A549 (cell line): ENCODE data around the gene TNK1. TPM values are rescaled to one million over a fixed set of nuclear protein-coding genes. Genes with fewer than 3 reads are reported as not detected.

Experiments used
- ATAC-seq, 2 experiments: fragments of 200-7000 bp in 1 of 2; fragments of >200 bp in 1 of 2; cut with Nextera tagmentation in 1 of 2; cut with Tn5 transposase in 1 of 2; 3 replicates each; pipeline versions ENCODE4 v1.8.0 to v1.9.1; 2018 to 2020; ENCODE audit warnings: mild to moderate bottlenecking in 1 of 2, moderate library complexity in 1 of 2
- CTCF ChIA-PET: fragments of 300-600 bp; sonication (Branson Sonifier 250); formaldehyde crosslinking; extraction: SDS; loops from one replicate; lab custom pipeline; 2021; ENCODE audit warnings: antibody characterized with exemption, inconsistent platforms; lab: Yijun Ruan, JAX
- POLR2A ChIA-PET: fragments of 350-600 bp; formaldehyde crosslinking; extraction: SDS; loops from one replicate; lab custom pipeline; 2021; ENCODE audit warnings: antibody characterized with exemption, inconsistent platforms; lab: Yijun Ruan, JAX
- DNase-seq, 2 experiments: peaks; one replicate each; pipeline versions ENCODE4 v3.0.0 to v3.0.0-alpha.2; 2011 to 2016; ENCODE audit warnings: low read depth in 1 of 2, low spot score in 1 of 2
- FAIRE-seq: peaks from 2 replicates; lab custom pipeline; 2011; peaks lifted over from hg19 to GRCh38; lab: Jason Lieb, UNC
- H3K27ac ChIP-seq, 2 experiments: fragments of >200 bp; sonication (Bioruptor Twin); formaldehyde crosslinking; 3 replicates each; pipeline ENCODE4 v1.5.1; 2016 to 2017
- H3K4me1 ChIP-seq: fragments of >200 bp; sonication (Bioruptor Twin); formaldehyde crosslinking; 3 replicates; pipeline ENCODE4 v1.6.1; 2016
- H3K4me2 ChIP-seq: fragments of >200 bp; sonication (Bioruptor Twin); formaldehyde crosslinking; 3 replicates; pipeline ENCODE4 v1.6.1; 2016
- H3K4me3 ChIP-seq: fragments of >200 bp; sonication (Bioruptor Twin); formaldehyde crosslinking; 3 replicates; pipeline ENCODE4 v1.5.1; 2016
- H3K9me3 ChIP-seq: fragments of >200 bp; sonication (Bioruptor Twin); formaldehyde crosslinking; 3 replicates; pipeline ENCODE4 v1.6.1; 2016
- BCL3 ChIP-seq: fragments of >200 bp; sonication (Bioruptor Twin); formaldehyde crosslinking; IDR thresholded peaks from 3 replicates; pipeline ENCODE4 v1.6.1; 2016
- BHLHE40 ChIP-seq: IDR thresholded peaks from 2 replicates; pipeline ENCODE4 v1.6.1; 2012; ENCODE audit warnings: low read depth, low read length, inconsistent platforms
- CBX2 ChIP-seq: fragments of 200-600 bp; sonication (generic); IDR thresholded peaks from 2 replicates; pipeline ENCODE4 v1.6.1; 2016; ENCODE audit warnings: low read depth, mild to moderate bottlenecking, borderline replicate concordance
- CEBPB ChIP-seq, 2 experiments: fragments of >200 bp in 1 of 2; sonication (Bioruptor Twin) in 1 of 2; formaldehyde crosslinking in 1 of 2; IDR thresholded peaks; 2 replicates each; pipeline ENCODE4 v1.6.1; 2012 to 2016
- EHF ChIP-seq: fragments of 250-450 bp; sonication (Bioruptor Pico); IDR thresholded peaks from 2 replicates; pipeline ENCODE4 v1.5.0; 2020; ENCODE audit warnings: mild to moderate bottlenecking
- EP300 ChIP-seq, 2 experiments: fragments of >200 bp; sonication (Bioruptor Twin); formaldehyde crosslinking; IDR thresholded peaks; 2 replicates in 1 of 2; 3 replicates in 1 of 2; pipeline ENCODE4 v1.6.1; 2016 to 2017
- FOSB ChIP-seq: fragments of 250-450 bp; sonication (Bioruptor Pico); IDR thresholded peaks from 2 replicates; pipeline ENCODE4 v1.5.0; 2020; ENCODE audit warnings: mild to moderate bottlenecking, moderate library complexity
- FOSL2 ChIP-seq, 2 experiments: fragments of 450-650 bp in 1 of 2; fragments of >200 bp in 1 of 2; sonication (Bioruptor Twin) in 1 of 2; formaldehyde crosslinking; IDR thresholded peaks; 2 replicates each; pipeline versions ENCODE4 v1.5.0 to v1.6.1; 2016 to 2020; ENCODE audit warnings: mild to moderate bottlenecking in 1 of 2, moderate library complexity in 1 of 2
- GATA3 ChIP-seq: IDR thresholded peaks from 2 replicates; pipeline ENCODE4 v1.6.1; 2012; ENCODE audit warnings: borderline replicate concordance
- HDAC2 ChIP-seq: fragments of 200-600 bp; sonication (generic); IDR thresholded peaks from 2 replicates; pipeline ENCODE4 v1.6.1; 2016
- HES2 ChIP-seq: fragments of >200 bp; sonication (Bioruptor Twin); formaldehyde crosslinking; IDR thresholded peaks from 2 replicates; pipeline ENCODE4 v1.6.1; 2016
- HMGXB4 ChIP-seq: fragments of 250-450 bp; sonication (Bioruptor Pico); IDR thresholded peaks from 2 replicates; pipeline ENCODE4 v1.5.0; 2021; ENCODE audit warnings: mild to moderate bottlenecking, moderate library complexity, borderline replicate concordance
- HOXA7 ChIP-seq: fragments of 250-450 bp; sonication (Bioruptor Pico); IDR thresholded peaks from 2 replicates; pipeline ENCODE4 v1.5.0; 2020; ENCODE audit warnings: mild to moderate bottlenecking, moderate library complexity
- HOXB5 ChIP-seq: fragments of 250-450 bp; sonication (Bioruptor Pico); IDR thresholded peaks from 2 replicates; pipeline ENCODE4 v1.5.0; 2020; ENCODE audit warnings: mild to moderate bottlenecking, moderate library complexity
- JUN ChIP-seq, 2 experiments: fragments of >200 bp; sonication (Bioruptor Twin); formaldehyde crosslinking; IDR thresholded peaks; 2 replicates in 1 of 2; 3 replicates in 1 of 2; pipeline ENCODE4 v1.6.1; 2016 to 2017
- JUNB ChIP-seq: fragments of >200 bp; sonication (Bioruptor Twin); formaldehyde crosslinking; IDR thresholded peaks from 2 replicates; pipeline ENCODE4 v1.6.1; 2016
- KDM1A ChIP-seq: fragments of 200-600 bp; sonication (generic); IDR thresholded peaks from 2 replicates; pipeline ENCODE4 v1.6.1; 2016; ENCODE audit warnings: low read depth, mild to moderate bottlenecking
- MAFK ChIP-seq: fragments of 450-650 bp; IDR thresholded peaks from 2 replicates; pipeline ENCODE4 v1.6.1; 2014; ENCODE audit not compliant: partially characterized antibody
- NFE2L2 ChIP-seq: fragments of 150-350 bp; conservative IDR thresholded peaks from 2 replicates; pipeline ENCODE4 v1.6.1; 2014; ENCODE audit warnings: low read length
- NPAS2 ChIP-seq: fragments of 250-450 bp; sonication (Bioruptor Pico); IDR thresholded peaks from 2 replicates; pipeline ENCODE4 v1.8.0; 2022; ENCODE audit warnings: mild to moderate bottlenecking, moderate library complexity, borderline replicate concordance
- NR3C1 ChIP-seq: fragments of >200 bp; sonication (Bioruptor Twin); formaldehyde crosslinking; IDR thresholded peaks from 3 replicates; pipeline ENCODE4 v1.6.1; 2017
- PBX3 ChIP-seq: IDR thresholded peaks from 2 replicates; pipeline ENCODE4 v1.6.1; 2012
- PHF8 ChIP-seq: fragments of 200-600 bp; sonication (generic); IDR thresholded peaks from 2 replicates; pipeline ENCODE4 v1.6.1; 2016; ENCODE audit warnings: low read depth, mild to moderate bottlenecking, antibody characterized with exemption, moderate library complexity, borderline replicate concordance
- POLR2A ChIP-seq: IDR thresholded peaks from 2 replicates; pipeline ENCODE4 v1.6.1; 2012; ENCODE audit warnings: mild to moderate bottlenecking, low read length
- RAD21 ChIP-seq, 2 experiments: fragments of >200 bp in 1 of 2; sonication (Bioruptor Twin) in 1 of 2; formaldehyde crosslinking in 1 of 2; IDR thresholded peaks in 1 of 2; conservative IDR thresholded peaks in 1 of 2; 2 replicates in 1 of 2; 3 replicates in 1 of 2; pipeline ENCODE4 v1.6.1; 2012 to 2018; ENCODE audit warnings: inconsistent platforms in 1 of 2
- RARB ChIP-seq: fragments of 250-450 bp; sonication (Bioruptor Pico); IDR thresholded peaks from 2 replicates; pipeline ENCODE4 v1.8.0; 2021; ENCODE audit warnings: mild to moderate bottlenecking, moderate library complexity
- RFX5 ChIP-seq: fragments of 450-650 bp; IDR thresholded peaks from 2 replicates; pipeline ENCODE4 v1.7.1; 2014; ENCODE audit warnings: antibody characterized with exemption, mild to moderate bottlenecking, moderate library complexity
- SMC3 ChIP-seq: fragments of >200 bp; sonication (Bioruptor Twin); formaldehyde crosslinking; IDR thresholded peaks from 3 replicates; pipeline ENCODE4 v1.6.1; 2018; ENCODE audit warnings: inconsistent platforms
- TFCP2L1 ChIP-seq: fragments of 250-450 bp; sonication (Bioruptor Pico); IDR thresholded peaks from 2 replicates; pipeline ENCODE4 v1.5.0; 2021; ENCODE audit warnings: mild to moderate bottlenecking
- USF2 ChIP-seq: fragments of 450-650 bp; IDR thresholded peaks from 2 replicates; pipeline ENCODE4 v1.6.1; 2014; ENCODE audit warnings: antibody characterized with exemption
- ZC3H11A ChIP-seq: fragments of 450-650 bp; IDR thresholded peaks from 2 replicates; pipeline ENCODE4 v1.6.1; 2014; ENCODE audit warnings: antibody characterized with exemption, mild to moderate bottlenecking
- ZNF302 ChIP-seq: fragments of 250-450 bp; sonication (Bioruptor Pico); IDR thresholded peaks from 2 replicates; pipeline ENCODE4 v1.9.0; 2021; ENCODE audit warnings: inconsistent platforms, mild to moderate bottlenecking, moderate library complexity
- ZSCAN20 ChIP-seq: fragments of 250-450 bp; sonication (Bioruptor Pico); IDR thresholded peaks from 2 replicates; pipeline ENCODE4 v1.8.0; 2022; ENCODE audit warnings: mild to moderate bottlenecking, moderate library complexity
- WGBS: methylation state at CpG from one replicate; pipeline ENCODE4 v1.1.6; 2017; ENCODE audit errors: missing lambda C conversion rate; 5-methylcytosine and 5-hydroxymethylcytosine counted together
- polyA plus RNA-seq, 4 experiments: library from polyadenylated mRNA; depleted of rRNA in 3 of 4; stranded (reverse); fragments of >200 nt; fragmentation: RNase III in 1 of 4; extraction: RNeasy Plus Mini Kit Qiagen cat#74134 plus additional on column Dnase treatment in 1 of 4; gene quantifications; 2 replicates in 3 of 4; 3 replicates in 1 of 4; pipeline ENCODE4 v1.2.3, GENCODE V29; 2011 to 2017

TNK1 gene
- polyA plus RNA-seq, 2 of the 4 experiments (the other 2 are of a cell fraction) = 1.2 to 2.2 TPM

- TF ChIP-seq BCL3 (peak; percentile 87), NFE2L2 (no peak), ZC3H11A (no peak), RARB (CRISPR knock-in tag) (no peak), RFX5 (peak; percentile 55; the same call in 1 of the 2 replicates), PBX3 (no peak), FOSB (no peak), KDM1A (no peak), SMC3 (no peak), FOSL2 (IDR thresholded peaks at IDR 0.05) (no peak), FOSL2 (CRISPR knock-in tag; IDR thresholded peaks at IDR 0.05) (no peak), JUNB (no peak)
Measured at GRCh38 chr17:7403977-7404736, 23.3 kb downstream of the TNK1 start, which contains the start of gene TMEM256 (continued).

GRCh38 chr17:7404737-7405349 is 24.0 kb downstream of the TNK1 start:
- ATAC-seq = peak; percentile 38 to 43
- ChIA-PET POLR2A (interaction anchor here (0.8 to 2.4 kb wide), 20 partner anchors 10 to 282 kb away, joined by 3 to 26 read pairs (median 6); partner anchors contain the start of genes CHRNB1, MPDU1, PLSCR3 and POLR2A), CTCF (interaction anchor here (0.7 to 3.4 kb wide), 8 partner anchors 32 to 156 kb away, joined by 3 to 29 read pairs (median 7); partner anchors contain the start of gene SENP3)
- Histone ChIP-seq H3K4me1 (peaks cover 28% of the 10 kb centered on the region), H3K4me3 (peak overlapping the region; percentile 88), H3K9me3 (no peaks in the 10 kb centered on the region), H3K27ac (peak overlapping the region; percentile 81 to 92), H3K4me2 (peak overlapping the region; percentile 99)
- no peak for FAIRE-seq
- WGBS = under 1% methylated on average over 25 of the region's 65 CpGs
- peak in 1 of 2 experiments; percentile 56 for DNase-seq
- TF ChIP-seq NR3C1 (no peak), RAD21 (conservative IDR thresholded peaks at IDR 0.05 in 1 of 2, IDR thresholded peaks at IDR 0.05 in 1 of 2) (0 out of 5 replicates have a peak, but pooled peaks of 1 of the 2 experiments have one; percentile 26), TFCP2L1 (peak; percentile 23; the same call in 1 of the 2 replicates), EHF (CRISPR knock-in tag) (no peak), BCL3 (0 out of 3 replicates have a peak, but pooled peaks have one; percentile 58), GATA3 (no peak), HES2 (no peak), ZSCAN20 (CRISPR knock-in tag) (no peak), NPAS2 (CRISPR knock-in tag) (no peak), EP300 (IDR thresholded peaks at IDR 0.05) (no peak), USF2 (no peak), CEBPB (IDR thresholded peaks at IDR 0.05) (no peak), ZNF302 (CRISPR knock-in tag) (no peak), HOXB5 (CRISPR knock-in tag) (no peak), PHF8 (peak; percentile 82), HMGXB4 (CRISPR knock-in tag) (no peak), ZC3H11A (no peak), FOSL2 (IDR thresholded peaks at IDR 0.05) (no peak), FOSL2 (CRISPR knock-in tag; IDR thresholded peaks at IDR 0.05) (no peak), POLR2A (peak; percentile 44; the same call in 1 of the 2 replicates), CBX2 (no peak), HDAC2 (no peak), BHLHE40 (no peak), MAFK (no peak), HOXA7 (no peak), JUN (IDR thresholded peaks at IDR 0.05) (peak in 1 of 2 experiments; percentile 68; a peak in 3 of 5 replicates)
